Activated T-cell treated with anti-CD3 and anti-CD28 coated beads for 24 hours (primary cell): ENCODE data around the gene MARK3.

ENCODE experiments used
- DNase-seq: peaks from one replicate; pipeline ENCODE4 v3.0.0-alpha.2; 2020; ENCODE audit warnings: low read depth

MARK3 gene

GRCh38 chr14:103396463-103396862 lies 11.2 kb downstream of the MARK3 start:
- DNase-seq = no peak

- DNase-seq = no peak
Measured at GRCh38 chr14:103398427-103399195, 13.4 kb downstream of the MARK3 start.

- DNase-seq = no peak
Measured at GRCh38 chr14:103400537-103400936, 15.3 kb downstream of the MARK3 start.

GRCh38 chr14:103401223-103402214 lies 16.3 kb downstream of the MARK3 start:
- DNase-seq = no peak

- no peak for DNase-seq
Measured at GRCh38 chr14:103402695-103403094, 17.5 kb downstream of the MARK3 start.

- DNase-seq = no peak
Measured at GRCh38 chr14:103404032-103404918, 19.1 kb downstream of the MARK3 start.

- DNase-seq = no peak
Measured at GRCh38 chr14:103404920-103405319, 19.7 kb downstream of the MARK3 start.

- no peak for DNase-seq
Measured at GRCh38 chr14:103408491-103409155, 23.4 kb downstream of the MARK3 start.

- DNase-seq = no peak
Measured at GRCh38 chr14:103416916-103417315, 31.7 kb downstream of the MARK3 start.

GRCh38 chr14:103418481-103418818 lies 33.2 kb downstream of the MARK3 start:
- no peak for DNase-seq

- no peak for DNase-seq
Measured at GRCh38 chr14:103421556-103421955, 36.3 kb downstream of the MARK3 start.

- DNase-seq = no peak
Measured at GRCh38 chr14:103423050-103423461, 37.8 kb downstream of the MARK3 start.

GRCh38 chr14:103427485-103428443 lies 42.5 kb downstream of the MARK3 start:
- no peak for DNase-seq

GRCh38 chr14:103428723-103429556 lies 43.7 kb downstream of the MARK3 start:
- no peak for DNase-seq

- no peak for DNase-seq
Measured at GRCh38 chr14:103430358-103430757, 45.1 kb downstream of the MARK3 start.

- no peak for DNase-seq
Measured at GRCh38 chr14:103432627-103433026, 47.4 kb downstream of the MARK3 start.

- no peak for DNase-seq
Measured at GRCh38 chr14:103433916-103434563, 48.8 kb downstream of the MARK3 start.

GRCh38 chr14:103434868-103435442 lies 49.7 kb downstream of the MARK3 start:
- DNase-seq = no peak
